ENCODE measurements around the gene MAPK11.

- TF ChIP-seq CTCF (IDR thresholded peaks at IDR 0.05; ENCODE audit: borderline replicate concordance, extremely low read depth, low read length, poor library complexity, severe bottlenecking) (no peak), EZH2 (IDR thresholded peaks at IDR 0.05; ENCODE audit: borderline replicate concordance, low read depth, low read length, severe bottlenecking) (no peak)
Measured at GRCh38 chr22:50314455-50315288, 44.5 kb upstream of the MAPK11 start.

Data from DND-41 (cell line).